ENCODE results near the gene AARS2.

DNA sequence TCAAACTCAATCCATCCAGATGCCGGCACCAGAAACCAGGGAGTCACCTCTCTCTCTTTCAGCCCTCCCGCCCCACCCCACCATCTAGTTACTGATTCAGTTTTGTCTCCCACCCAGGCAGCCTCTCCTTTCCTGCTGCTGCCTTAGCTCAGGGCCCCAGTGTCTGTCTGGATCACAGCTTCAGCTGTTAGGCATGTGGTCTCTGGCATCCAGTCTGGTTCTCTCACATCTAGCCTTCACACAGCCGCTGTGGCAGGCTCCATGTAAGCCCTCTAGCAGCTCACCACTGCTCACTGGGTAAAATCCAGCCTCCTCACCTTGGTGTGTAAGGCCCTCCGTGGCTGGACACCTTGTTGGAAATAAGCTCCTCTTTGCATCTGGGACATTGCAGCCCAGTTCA lies 21.3 kb downstream of the AARS2 start:
- TF ChIP-seq, protein P1, sequence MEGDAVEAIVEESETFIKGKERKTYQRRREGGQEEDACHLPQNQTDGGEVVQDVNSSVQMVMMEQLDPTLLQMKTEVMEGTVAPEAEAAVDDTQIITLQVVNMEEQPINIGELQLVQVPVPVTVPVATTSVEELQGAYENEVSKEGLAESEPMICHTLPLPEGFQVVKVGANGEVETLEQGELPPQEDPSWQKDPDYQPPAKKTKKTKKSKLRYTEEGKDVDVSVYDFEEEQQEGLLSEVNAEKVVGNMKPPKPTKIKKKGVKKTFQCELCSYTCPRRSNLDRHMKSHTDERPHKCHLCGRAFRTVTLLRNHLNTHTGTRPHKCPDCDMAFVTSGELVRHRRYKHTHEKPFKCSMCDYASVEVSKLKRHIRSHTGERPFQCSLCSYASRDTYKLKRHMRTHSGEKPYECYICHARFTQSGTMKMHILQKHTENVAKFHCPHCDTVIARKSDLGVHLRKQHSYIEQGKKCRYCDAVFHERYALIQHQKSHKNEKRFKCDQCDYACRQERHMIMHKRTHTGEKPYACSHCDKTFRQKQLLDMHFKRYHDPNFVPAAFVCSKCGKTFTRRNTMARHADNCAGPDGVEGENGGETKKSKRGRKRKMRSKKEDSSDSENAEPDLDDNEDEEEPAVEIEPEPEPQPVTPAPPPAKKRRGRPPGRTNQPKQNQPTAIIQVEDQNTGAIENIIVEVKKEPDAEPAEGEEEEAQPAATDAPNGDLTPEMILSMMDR (IDR thresholded peaks at IDR 0.05; ENCODE audit: poor library complexity) = no peak
- no peak for TF ChIP-seq EZH2 (IDR thresholded peaks at IDR 0.05; ENCODE audit: borderline replicate concordance)

Measured in hepatocyte (in vitro differentiated cells).